Measurements from ENCODE around the gene BRIP1. TPM values are rescaled to one million over a fixed set of nuclear protein-coding genes. Genes with fewer than 3 reads are reported as not detected.

Gene BRIP1
- total RNA-seq, 3 donors from 2014 or later (not counting 1 experiment from before 2014, with no cell fraction given): 2.7 to 3.7 (median 2.9) TPM

DNA sequence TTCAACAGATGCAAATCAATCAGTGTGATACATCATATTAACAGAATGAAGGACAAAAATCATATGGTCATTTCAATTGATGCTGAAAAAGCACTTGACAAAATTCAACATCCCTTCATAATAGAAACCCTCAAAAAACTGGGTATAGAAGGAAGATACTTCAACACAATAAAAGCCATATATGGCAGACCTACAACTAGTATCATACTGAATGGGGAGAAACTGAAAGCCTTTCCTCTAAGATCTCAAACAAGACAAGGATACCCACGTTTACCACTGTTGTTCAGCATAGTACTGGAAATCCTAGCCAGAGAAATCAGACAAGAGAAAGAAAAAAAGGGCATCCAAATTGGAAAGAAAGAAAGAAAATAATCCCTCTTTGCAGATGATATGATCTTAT is 225.2 kb downstream of the BRIP1 start:
- no CpG with 5 or more reads among the region's 1 CpG for WGBS (ENCODE audit: insufficient coverage)
- H3K36me3 ChIP-seq (ENCODE audit: control insufficient read depth, insufficient read depth, low read length): no peaks in the 10 kb centered on the region
- no peak for DNase-seq

DNA sequence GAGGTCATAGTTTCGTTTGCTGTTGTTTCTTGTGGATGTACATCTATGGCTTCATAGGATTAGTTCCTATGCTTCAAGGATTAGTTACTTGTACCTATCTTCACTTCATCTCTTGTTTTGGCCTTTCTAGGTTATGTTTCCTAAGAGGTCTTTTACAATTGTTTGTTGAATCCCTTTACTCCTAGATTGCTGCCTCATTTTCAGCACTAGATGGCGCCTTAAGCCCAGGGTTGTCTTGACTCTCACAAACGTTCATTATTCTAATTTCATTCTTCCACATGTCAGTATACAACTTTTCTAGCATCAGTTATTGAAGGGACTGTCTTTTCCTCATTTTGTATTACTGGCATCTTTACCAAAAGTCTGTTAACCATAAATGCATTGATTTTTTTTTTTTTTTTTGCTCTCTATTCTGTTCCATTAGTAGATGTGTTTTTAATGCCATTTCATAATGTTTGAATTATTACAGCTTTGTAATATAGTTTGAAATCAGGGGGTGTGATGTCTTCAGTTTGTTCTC is 227.4 kb downstream of the BRIP1 start:
- 3% methylated on average over 2 of the region's 3 CpGs for WGBS (ENCODE audit: insufficient coverage)
- peak; percentile 28 to 75 for DNase-seq
- Mint-ChIP-seq H3K9me3 (peaks cover 0 to 4% of the 10 kb centered on the region in 2 donors), H3K4me1 (no peaks in the 10 kb centered on the region), H3K36me3 (peaks cover 10% of the 10 kb centered on the region), H3K4me3 (no peak overlapping the region), H3K27ac (no peak overlapping the region), H3K27me3 (ENCODE audit: low read depth in 2 of 2) (peaks cover 41 to 88% of the 10 kb centered on the region in 2 donors)
- peak in 2 of 3 donors; percentile 50 to 68 for ATAC-seq
- TF ChIP-seq, protein P1, sequence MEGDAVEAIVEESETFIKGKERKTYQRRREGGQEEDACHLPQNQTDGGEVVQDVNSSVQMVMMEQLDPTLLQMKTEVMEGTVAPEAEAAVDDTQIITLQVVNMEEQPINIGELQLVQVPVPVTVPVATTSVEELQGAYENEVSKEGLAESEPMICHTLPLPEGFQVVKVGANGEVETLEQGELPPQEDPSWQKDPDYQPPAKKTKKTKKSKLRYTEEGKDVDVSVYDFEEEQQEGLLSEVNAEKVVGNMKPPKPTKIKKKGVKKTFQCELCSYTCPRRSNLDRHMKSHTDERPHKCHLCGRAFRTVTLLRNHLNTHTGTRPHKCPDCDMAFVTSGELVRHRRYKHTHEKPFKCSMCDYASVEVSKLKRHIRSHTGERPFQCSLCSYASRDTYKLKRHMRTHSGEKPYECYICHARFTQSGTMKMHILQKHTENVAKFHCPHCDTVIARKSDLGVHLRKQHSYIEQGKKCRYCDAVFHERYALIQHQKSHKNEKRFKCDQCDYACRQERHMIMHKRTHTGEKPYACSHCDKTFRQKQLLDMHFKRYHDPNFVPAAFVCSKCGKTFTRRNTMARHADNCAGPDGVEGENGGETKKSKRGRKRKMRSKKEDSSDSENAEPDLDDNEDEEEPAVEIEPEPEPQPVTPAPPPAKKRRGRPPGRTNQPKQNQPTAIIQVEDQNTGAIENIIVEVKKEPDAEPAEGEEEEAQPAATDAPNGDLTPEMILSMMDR (IDR thresholded peaks at IDR 0.05): peak; percentile 80
- no peaks in the 10 kb centered on the region for H3K36me3 ChIP-seq (ENCODE audit: control insufficient read depth, insufficient read depth, low read length)
- H3K9me3 ChIP-seq (ENCODE audit: control insufficient read depth, insufficient read depth, low read length): no peaks in the 10 kb centered on the region
- H3K27me3 ChIP-seq (ENCODE audit: control insufficient read depth, insufficient read depth, low read length): no peaks in the 10 kb centered on the region
- intact Hi-C loops (cut with micrococcal nuclease): loop anchor here (1.0 to 10.0 kb wide), 3 partner anchors 201 to 1769 kb away; no protein-coding TSS in a partner anchor
- no peak overlapping the region for H3K27ac ChIP-seq (ENCODE audit: low read length)
- H3K4me1 ChIP-seq (ENCODE audit: control insufficient read depth, insufficient read depth, low read length): no peaks in the 10 kb centered on the region
- H3K4me3 ChIP-seq (ENCODE audit: low read length): no peak overlapping the region

More for the DNA sequence above, 225.2 kb downstream of the BRIP1 start:
- no peak for ATAC-seq
- Mint-ChIP-seq H3K9me3 (peaks cover 0 to 4% of the 10 kb centered on the region in 2 donors), H3K27ac (no peak overlapping the region), H3K4me3 (no peak overlapping the region), H3K4me1 (no peaks in the 10 kb centered on the region), H3K27me3 (ENCODE audit: low read depth in 2 of 2) (peaks cover 31 to 74% of the 10 kb centered on the region in 2 donors), H3K36me3 (peaks cover 10% of the 10 kb centered on the region)
- no peaks in the 10 kb centered on the region for H3K9me3 ChIP-seq (ENCODE audit: control insufficient read depth, insufficient read depth, low read length)
- no peaks in the 10 kb centered on the region for H3K27me3 ChIP-seq (ENCODE audit: control insufficient read depth, insufficient read depth, low read length)
- TF ChIP-seq, protein P1 (IDR thresholded peaks at IDR 0.05): no peak
- intact Hi-C loops (cut with micrococcal nuclease): loop anchor here (10.0 kb wide), 1 partner anchor 1767 kb away; no protein-coding TSS in a partner anchor
- H3K4me1 ChIP-seq (ENCODE audit: control insufficient read depth, insufficient read depth, low read length): no peaks in the 10 kb centered on the region
- H3K4me3 ChIP-seq (ENCODE audit: low read length): no peak overlapping the region
- H3K27ac ChIP-seq (ENCODE audit: low read length): no peak overlapping the region

DNA sequence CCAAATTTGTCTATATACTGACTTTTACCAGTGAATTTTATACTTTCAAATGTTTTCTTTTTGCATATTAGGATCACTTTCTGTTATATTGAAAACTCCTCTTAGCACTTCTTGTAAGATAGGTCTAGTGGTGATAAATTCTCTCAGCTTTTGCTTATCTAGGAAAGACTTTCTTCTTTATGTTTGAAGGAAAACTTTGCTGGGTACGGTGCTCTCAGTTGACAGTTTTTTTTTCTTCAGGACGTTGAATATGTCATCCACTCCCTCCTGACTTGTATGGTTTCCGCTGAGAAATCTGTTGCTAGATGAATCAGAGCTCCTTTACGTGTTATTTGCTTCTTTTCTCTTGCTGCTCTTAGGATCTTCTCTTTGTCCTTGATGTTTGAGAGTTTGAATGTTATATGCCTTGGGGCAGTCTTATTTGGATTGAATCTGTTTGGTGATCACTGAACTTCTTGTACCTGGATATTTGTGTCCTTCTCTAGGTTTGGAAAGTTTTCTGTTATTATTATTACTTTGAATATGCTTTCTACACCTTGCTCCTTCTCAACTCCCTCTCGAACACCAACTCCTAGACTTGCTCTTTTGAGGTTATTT is 228.3 kb downstream of the BRIP1 start:
- Histone ChIP-seq H3K27me3 (ENCODE audit: control insufficient read depth, insufficient read depth, low read length) (no peaks in the 10 kb centered on the region), H3K4me3 (ENCODE audit: low read length) (no peak overlapping the region), H3K9me3 (ENCODE audit: control insufficient read depth, insufficient read depth, low read length) (no peaks in the 10 kb centered on the region), H3K4me1 (ENCODE audit: control insufficient read depth, insufficient read depth, low read length) (no peaks in the 10 kb centered on the region), H3K36me3 (ENCODE audit: control insufficient read depth, insufficient read depth, low read length) (no peaks in the 10 kb centered on the region), H3K27ac (ENCODE audit: low read length) (no peak overlapping the region)
- intact Hi-C loops (cut with micrococcal nuclease): loop anchor here (10.0 kb wide), 1 partner anchor 1770 kb away; no protein-coding TSS in a partner anchor
- ATAC-seq: no peak
- WGBS (ENCODE audit: insufficient coverage): 92% methylated on average over 4 of the region's 5 CpGs
- Mint-ChIP-seq H3K27ac (no peak overlapping the region), H3K4me3 (no peak overlapping the region), H3K27me3 (ENCODE audit: low read depth in 2 of 2) (peaks cover 42 to 90% of the 10 kb centered on the region in 2 donors), H3K9me3 (peaks cover 0 to 4% of the 10 kb centered on the region in 2 donors), H3K4me1 (no peaks in the 10 kb centered on the region), H3K36me3 (peaks cover 10% of the 10 kb centered on the region)
- no peak for DNase-seq
- TF ChIP-seq, protein P1 (IDR thresholded peaks at IDR 0.05): no peak
